Lower lobe of right lung (tissue), 2 donors: ENCODE results near the gene CTDSPL. TPM values are rescaled to one million over a fixed set of nuclear protein-coding genes. Genes with fewer than 3 reads are reported as not detected.
"Not testable (repeated sequence)": the region's sequence is repeated elsewhere in the genome, so short reads cannot be mapped to it uniquely, and the experiment has no call there.

Experiments
- ATAC-seq, 2 donors: fragments of 200-7000 bp; cut with Tn5 transposase; one replicate each; pipeline ENCODE4 v1.9.1; 2020 to 2022; ENCODE audit warnings: mild to moderate bottlenecking in 2 of 2, moderate library complexity in 2 of 2
- DNase-seq: peaks from one replicate; pipeline ENCODE4 v3.0.0-alpha.2; 2020
- H3K27ac ChIP-seq: fragments of 200-600 bp; one replicate; pipeline ENCODE4 v1.8.0; 2022
- H3K27me3 ChIP-seq: fragments of 200-600 bp; one replicate; pipeline ENCODE4 v1.8.0; 2022; ENCODE audit warnings: low read depth
- H3K36me3 ChIP-seq: fragments of 200-600 bp; one replicate; pipeline ENCODE4 v1.8.0; 2022; ENCODE audit warnings: mild to moderate bottlenecking
- H3K4me1 ChIP-seq: fragments of 200-600 bp; one replicate; pipeline ENCODE4 v1.8.0; 2022
- H3K4me3 ChIP-seq: fragments of 200-600 bp; one replicate; pipeline ENCODE4 v1.8.0; 2022; ENCODE audit warnings: mild to moderate bottlenecking
- H3K9me3 ChIP-seq: fragments of 200-600 bp; one replicate; pipeline ENCODE4 v1.8.0; 2022
- intact Hi-C: fragments of 100-400 bp; cut with DNase I; formaldehyde crosslinking; loops from one replicate; pipeline ENCODE4 v1.11.0; 2022
- total RNA-seq: library from RNA; stranded (reverse); fragmentation: NEBNext Ultra II Directional; extraction: Animal tissue kit (Norgen Biotek cat#: 25700); gene quantifications from one replicate; pipeline ENCODE4 v1.2.1, GENCODE V29; 2021
- TF ChIP-seq, protein P1 (sequence below): fragments of 200-600 bp; IDR thresholded peaks from one replicate; pipeline ENCODE4 v1.8.0; 2022; ENCODE audit warnings: antibody characterized with exemption, mild to moderate bottlenecking
- donor health status: DM: no; HTN: yes; CAD: no; lungs with severe emphysema.

The CTDSPL gene
- total RNA-seq, 1 donor from 2014 or later = 60.3 TPM

DNA sequence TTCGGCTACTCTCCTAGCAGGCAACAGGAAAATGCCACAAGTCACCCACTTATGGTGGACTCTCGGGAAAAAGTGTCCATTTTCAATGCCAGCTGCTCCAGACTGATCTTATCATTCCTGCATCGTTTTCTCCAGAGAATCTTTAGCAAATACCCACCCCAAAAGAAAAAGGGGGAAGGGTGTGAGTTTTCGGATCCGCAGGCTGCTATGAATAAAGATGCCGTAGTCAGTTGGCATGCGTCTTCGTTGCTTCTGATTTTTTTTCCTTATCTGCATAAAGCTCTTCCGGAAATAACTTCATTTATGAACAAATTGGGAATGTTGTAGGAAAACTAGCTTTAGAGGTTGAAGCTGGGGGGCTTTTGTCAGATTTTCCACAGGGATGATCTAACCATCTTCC is 106.5 kb downstream of the CTDSPL start:
- DNase-seq (no peak), ATAC-seq (no peak)
- Histone ChIP-seq H3K4me1 (peaks cover 28% of the 10 kb centered on the region), H3K4me3 (no peak overlapping the region), H3K9me3 (no peaks in the 10 kb centered on the region), H3K27me3 (no peaks in the 10 kb centered on the region), H3K36me3 (peaks cover 24% of the 10 kb centered on the region), H3K27ac (peak overlapping the region; percentile 13)
- intact Hi-C loops = loop anchor here (5.0 kb wide), 1 partner anchor 111 kb away; no protein-coding TSS in a partner anchor
- TF ChIP-seq, protein P1, sequence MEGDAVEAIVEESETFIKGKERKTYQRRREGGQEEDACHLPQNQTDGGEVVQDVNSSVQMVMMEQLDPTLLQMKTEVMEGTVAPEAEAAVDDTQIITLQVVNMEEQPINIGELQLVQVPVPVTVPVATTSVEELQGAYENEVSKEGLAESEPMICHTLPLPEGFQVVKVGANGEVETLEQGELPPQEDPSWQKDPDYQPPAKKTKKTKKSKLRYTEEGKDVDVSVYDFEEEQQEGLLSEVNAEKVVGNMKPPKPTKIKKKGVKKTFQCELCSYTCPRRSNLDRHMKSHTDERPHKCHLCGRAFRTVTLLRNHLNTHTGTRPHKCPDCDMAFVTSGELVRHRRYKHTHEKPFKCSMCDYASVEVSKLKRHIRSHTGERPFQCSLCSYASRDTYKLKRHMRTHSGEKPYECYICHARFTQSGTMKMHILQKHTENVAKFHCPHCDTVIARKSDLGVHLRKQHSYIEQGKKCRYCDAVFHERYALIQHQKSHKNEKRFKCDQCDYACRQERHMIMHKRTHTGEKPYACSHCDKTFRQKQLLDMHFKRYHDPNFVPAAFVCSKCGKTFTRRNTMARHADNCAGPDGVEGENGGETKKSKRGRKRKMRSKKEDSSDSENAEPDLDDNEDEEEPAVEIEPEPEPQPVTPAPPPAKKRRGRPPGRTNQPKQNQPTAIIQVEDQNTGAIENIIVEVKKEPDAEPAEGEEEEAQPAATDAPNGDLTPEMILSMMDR = no peak

DNA sequence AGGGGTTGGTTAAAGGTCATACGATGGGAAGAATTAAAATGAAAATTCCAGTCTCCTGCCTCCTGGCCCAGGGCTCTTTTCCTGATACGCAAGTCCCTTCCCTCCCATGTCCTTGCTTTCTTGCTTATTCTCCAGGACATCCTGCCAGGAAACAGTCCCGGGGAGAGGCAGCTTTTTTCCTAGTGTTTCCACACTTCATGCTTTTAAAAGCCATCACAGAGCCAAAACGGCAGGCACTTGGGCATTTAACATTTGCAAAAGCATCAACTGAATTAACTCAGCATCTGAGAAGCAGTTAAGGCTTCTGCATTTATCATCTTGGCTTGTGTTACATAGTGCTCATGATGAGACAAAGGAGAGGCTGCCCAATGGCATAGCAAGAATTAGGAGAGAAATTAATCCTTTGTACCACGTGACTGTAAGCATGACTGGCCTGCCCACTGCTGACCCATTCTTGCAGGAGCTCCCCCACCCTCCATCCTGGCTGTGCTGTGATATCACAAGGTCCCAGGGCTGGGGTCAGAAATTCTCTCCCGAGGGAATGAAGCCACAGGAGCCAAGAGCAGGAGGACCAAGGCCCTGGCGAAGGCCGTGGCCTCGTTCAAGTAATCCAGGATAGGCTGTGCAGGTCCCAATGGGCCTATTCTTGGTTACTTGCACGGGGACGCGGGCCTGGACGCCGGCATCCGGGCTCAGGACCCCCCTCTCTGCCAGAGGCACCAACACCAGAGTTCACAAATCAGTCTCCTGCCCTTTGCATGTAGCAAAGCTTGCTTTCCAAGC is 107.3 kb downstream of the CTDSPL start:
- no peak overlapping the region for H3K4me3 ChIP-seq
- peaks cover 24% of the 10 kb centered on the region for H3K36me3 ChIP-seq
- H3K27ac ChIP-seq = peak overlapping the region; percentile 20
- no peaks in the 10 kb centered on the region for H3K27me3 ChIP-seq
- ATAC-seq (no peak), DNase-seq (no peak)
- intact Hi-C loops = loop anchor here (5.0 kb wide), 1 partner anchor 112 kb away; no protein-coding TSS in a partner anchor
- TF ChIP-seq, protein P1 = no peak
- no peaks in the 10 kb centered on the region for H3K9me3 ChIP-seq
- peaks cover 28% of the 10 kb centered on the region for H3K4me1 ChIP-seq

DNA sequence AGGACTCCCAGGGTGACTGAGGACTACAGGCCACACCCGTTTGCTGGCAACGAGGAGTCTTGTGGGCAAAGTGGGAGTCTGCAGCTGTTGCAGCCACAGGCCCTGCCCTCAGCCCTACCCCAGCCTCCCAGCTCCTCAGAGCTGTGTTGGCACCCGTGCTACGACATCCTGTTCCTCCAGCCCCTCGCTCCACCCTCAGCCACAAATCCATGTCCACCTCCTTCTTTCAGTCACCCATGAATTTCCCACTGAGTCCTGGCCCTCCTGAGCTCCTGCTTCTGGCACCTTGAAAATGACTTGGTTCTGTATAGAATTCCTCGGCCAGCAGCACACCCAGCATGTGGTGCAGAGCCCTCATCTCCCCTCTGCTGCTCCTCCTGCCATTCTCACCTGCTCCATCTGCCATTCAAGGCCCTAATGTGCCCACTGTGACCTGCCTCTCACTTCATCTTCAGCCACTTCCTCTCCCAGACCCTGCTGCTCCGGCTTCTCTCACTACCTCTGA is 108.0 kb downstream of the CTDSPL start:
- ATAC-seq = no peak
- intact Hi-C loops = loop anchor here (5.0 kb wide), 1 partner anchor 112 kb away; no protein-coding TSS in a partner anchor
- H3K4me3 ChIP-seq = no peak overlapping the region
- H3K9me3 ChIP-seq = no peaks in the 10 kb centered on the region
- TF ChIP-seq, protein P1 = no peak
- peaks cover 24% of the 10 kb centered on the region for H3K36me3 ChIP-seq
- H3K4me1 ChIP-seq = peaks cover 28% of the 10 kb centered on the region
- DNase-seq = no peak
- H3K27ac ChIP-seq = peak overlapping the region; percentile 20
- no peaks in the 10 kb centered on the region for H3K27me3 ChIP-seq

DNA sequence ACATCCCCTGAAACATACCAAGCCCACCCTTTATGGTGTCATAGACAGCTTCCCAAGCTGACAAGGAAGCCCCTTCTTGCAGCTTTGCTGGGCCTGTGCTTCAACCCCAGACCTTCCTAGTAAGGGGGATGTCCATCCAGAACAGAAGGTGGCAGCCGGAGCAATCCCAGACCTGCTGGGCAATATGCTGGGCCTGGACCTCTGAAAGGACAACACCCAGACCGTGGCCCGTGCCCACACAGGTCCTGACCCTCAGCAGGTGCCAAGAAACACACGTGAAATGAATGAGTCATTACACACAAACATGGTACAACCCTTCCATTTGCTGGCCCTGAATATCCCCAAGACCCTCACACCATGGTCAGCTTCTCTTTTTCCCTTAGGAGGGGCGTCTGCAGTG is 109.1 kb downstream of the CTDSPL start:
- Histone ChIP-seq H3K36me3 (peaks cover 33% of the 10 kb centered on the region), H3K9me3 (no peaks in the 10 kb centered on the region), H3K4me1 (peaks cover 28% of the 10 kb centered on the region), H3K4me3 (no peak overlapping the region), H3K27me3 (no peaks in the 10 kb centered on the region), H3K27ac (no peak overlapping the region)
- ATAC-seq = no peak
- no peak for DNase-seq
- intact Hi-C loops = no loop called here
- TF ChIP-seq, protein P1 = no peak

DNA sequence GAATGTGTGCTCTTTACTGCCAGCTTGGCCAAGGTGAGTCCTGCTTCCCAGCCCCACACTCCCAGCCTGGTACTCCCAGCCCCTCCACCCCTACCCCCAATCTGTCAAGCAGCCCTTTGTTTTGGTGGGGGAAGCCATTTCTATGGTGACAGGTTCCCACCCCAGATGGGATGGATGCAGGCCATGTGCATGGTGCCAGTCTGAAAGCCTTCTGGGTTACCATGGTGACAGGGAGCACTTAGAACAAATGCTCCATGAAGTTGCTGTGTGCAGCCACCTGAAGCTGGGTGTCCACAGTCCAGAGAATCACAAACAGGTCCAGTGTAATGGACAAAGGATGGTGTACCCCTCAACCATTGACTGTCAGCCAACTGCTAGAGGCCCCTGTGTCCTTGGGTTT is 109.8 kb downstream of the CTDSPL start:
- TF ChIP-seq, protein P1 = no peak
- Histone ChIP-seq H3K27me3 (no peaks in the 10 kb centered on the region), H3K27ac (no peak overlapping the region), H3K4me1 (peaks cover 28% of the 10 kb centered on the region), H3K9me3 (no peaks in the 10 kb centered on the region), H3K36me3 (peaks cover 40% of the 10 kb centered on the region), H3K4me3 (no peak overlapping the region)
- intact Hi-C loops = no loop called here
- ATAC-seq (no peak), DNase-seq (no peak)

DNA sequence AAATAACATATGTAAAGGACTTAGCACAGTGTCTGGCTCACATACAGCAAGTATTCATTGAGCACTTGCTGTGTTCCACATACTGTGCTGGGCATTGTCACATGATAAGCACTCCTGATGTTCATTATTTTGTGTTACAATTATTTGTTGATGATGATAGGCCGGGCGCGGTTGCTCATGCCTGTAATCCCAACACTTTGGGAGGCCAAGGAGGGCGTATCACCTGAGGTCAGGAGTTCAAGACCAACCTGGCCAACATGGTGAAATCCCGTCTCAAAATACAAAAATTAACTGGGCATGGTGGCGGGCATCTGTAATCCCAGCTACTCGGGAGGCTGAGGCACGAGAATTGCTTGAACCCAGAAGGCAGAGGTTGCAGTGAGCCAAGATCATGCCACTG is 110.4 kb downstream of the CTDSPL start:
- peaks cover 45% of the 10 kb centered on the region for H3K36me3 ChIP-seq
- H3K4me3 ChIP-seq, H3K27me3 ChIP-seq, DNase-seq, ATAC-seq, H3K9me3 ChIP-seq, intact Hi-C loops, H3K27ac ChIP-seq: not testable (repeated sequence)
- peaks cover 26% of the 10 kb centered on the region for H3K4me1 ChIP-seq
